ENCODE data around the gene CNNM4. TPM values are rescaled to one million over a fixed set of nuclear protein-coding genes. Genes with fewer than 3 reads are reported as not detected.

Gene CNNM4
- total RNA-seq, 4 donors from 2014 or later = 66.5 to 134 (median 85.7) TPM

- 0% methylated on average over 2 to 40 of the region's 43 CpGs for WGBS, 2 donors (ENCODE audit: low coverage in 1 of 2)
Observed at GRCh38 chr2:96739633-96740428, 20.9 kb upstream of the CNNM4 start, which contains the start of gene LMAN2L. Gene LMAN2L, minus strand, starts transcription at chr2:96740064. Its CDS starts 24 bp downstream, at chr2:96740040.

GRCh38 chr2:96747061-96747617, 13.6 kb upstream of the CNNM4 start:
- Histone ChIP-seq H3K27me3 (no peaks in the 10 kb centered on the region), H3K27ac (no peak overlapping the region), H3K4me3 (no peak overlapping the region), H3K4me1 (no peaks in the 10 kb centered on the region), H3K36me3 (no peaks in the 10 kb centered on the region), H3K9me3 (no peaks in the 10 kb centered on the region)
- no peak for DNase-seq
- TF ChIP-seq CTCF (IDR thresholded peaks at IDR 0.05) = no peak
- no peak for TF ChIP-seq POLR2A (IDR thresholded peaks at IDR 0.05)
- no peak for TF ChIP-seq EP300 (IDR thresholded peaks at IDR 0.05; ENCODE audit: low read depth)
- no peak for TF ChIP-seq POLR2AphosphoS5 (IDR thresholded peaks at IDR 0.05)
- in situ Hi-C loops (cut with MboI; ENCODE audit: low pct_ligation_motif_present in 1 of 4, low pct_unique_long_range_greater_than_20kb in 1 of 4, low sequenced_read_pairs in 3 of 4) (no loop called here), intact Hi-C loops (cut with DNase I; ENCODE audit: low total_unique reads) (no loop called here)
- WGBS, 2 donors (ENCODE audit: low coverage in 1 of 2) = 57 to 61% methylated on average over 6 of the region's 6 CpGs

More at GRCh38 chr2:96739633-96740428, 20.9 kb upstream of the CNNM4 start, which contains the start of gene LMAN2L:
- H3K27ac ChIP-seq = peak within 1 kb of the TSS; percentile 74 to 91 (median 86)
- no peaks in the 10 kb centered on the region for H3K9me3 ChIP-seq
- H3K36me3 ChIP-seq = peaks cover 0 to under 1% (median 0%) of the 10 kb centered on the region in 4 donors
- TF ChIP-seq POLR2AphosphoS5 (IDR thresholded peaks at IDR 0.05) (peak; percentile 13 to 39 (median 39)), CTCF (IDR thresholded peaks at IDR 0.05) (peak in 1 of 5 experiments; percentile 36), EP300 (IDR thresholded peaks at IDR 0.05; ENCODE audit: low read depth) (no peak), POLR2A (IDR thresholded peaks at IDR 0.05) (peak; percentile 57)
- no peaks in the 10 kb centered on the region for H3K27me3 ChIP-seq
- peak; percentile 99 for DNase-seq
- in situ Hi-C loops (cut with MboI; ENCODE audit: low pct_ligation_motif_present in 1 of 4, low pct_unique_long_range_greater_than_20kb in 1 of 4, low sequenced_read_pairs in 3 of 4) = no loop called here
- intact Hi-C loops (cut with DNase I; ENCODE audit: low total_unique reads) = no loop called here
- H3K4me1 ChIP-seq = peaks cover 7 to 35% (median 19%) of the 10 kb centered on the region in 4 donors
- peak within 1 kb of the TSS; percentile 66 to 95 (median 82) for H3K4me3 ChIP-seq

GRCh38 chr2:96751800-96752199, 8.9 kb upstream of the CNNM4 start:
- intact Hi-C loops (cut with DNase I; ENCODE audit: low total_unique reads) = loop anchor here (10.0 kb wide), 1 partner anchor 213 kb away; no protein-coding TSS in a partner anchor
- no peaks in the 10 kb centered on the region for H3K27me3 ChIP-seq
- H3K36me3 ChIP-seq = no peaks in the 10 kb centered on the region
- no peaks in the 10 kb centered on the region for H3K9me3 ChIP-seq
- no peak overlapping the region for H3K4me3 ChIP-seq
- no peak overlapping the region for H3K27ac ChIP-seq
- TF ChIP-seq EP300 (IDR thresholded peaks at IDR 0.05; ENCODE audit: low read depth) = no peak
- in situ Hi-C loops (cut with MboI; ENCODE audit: low pct_ligation_motif_present in 1 of 4, low pct_unique_long_range_greater_than_20kb in 1 of 4, low sequenced_read_pairs in 3 of 4) = no loop called here
- no peaks in the 10 kb centered on the region for H3K4me1 ChIP-seq
- WGBS, 2 donors (ENCODE audit: low coverage in 1 of 2) = 85 to 90% methylated on average over 6 to 9 of the region's 9 CpGs
- no peak for DNase-seq

GRCh38 chr2:96753661-96754282, 6.9 kb upstream of the CNNM4 start:
- Histone ChIP-seq H3K36me3 (no peaks in the 10 kb centered on the region), H3K27me3 (no peaks in the 10 kb centered on the region), H3K4me1 (peaks cover 0 to 4% (median 1%) of the 10 kb centered on the region in 4 donors), H3K9me3 (no peaks in the 10 kb centered on the region), H3K27ac (no peak overlapping the region), H3K4me3 (no peak overlapping the region)
- DNase-seq = no peak
- no peak for TF ChIP-seq CTCF (IDR thresholded peaks at IDR 0.05)
- TF ChIP-seq POLR2AphosphoS5 (IDR thresholded peaks at IDR 0.05) = no peak
- no peak for TF ChIP-seq POLR2A (IDR thresholded peaks at IDR 0.05)
- no peak for TF ChIP-seq EP300 (IDR thresholded peaks at IDR 0.05; ENCODE audit: low read depth)
- WGBS, 2 donors (ENCODE audit: low coverage in 1 of 2) = 40 to 53% methylated on average over 1 to 7 of the region's 7 CpGs
- intact Hi-C loops (cut with DNase I; ENCODE audit: low total_unique reads) (loop anchor here (10.0 kb wide), 1 partner anchor 211 kb away; no protein-coding TSS in a partner anchor), in situ Hi-C loops (cut with MboI; ENCODE audit: low pct_ligation_motif_present in 1 of 4, low pct_unique_long_range_greater_than_20kb in 1 of 4, low sequenced_read_pairs in 3 of 4) (no loop called here)
